ENCODE results near the gene MSMO1.

The MSMO1 gene

GRCh38 chr4:165312506-165312905, 15.0 kb upstream of the MSMO1 start:
- no peaks in the 10 kb centered on the region for H4K20me1 ChIP-seq (ENCODE audit: low read depth, low read length)
- no peak overlapping the region for H3K9ac ChIP-seq (ENCODE audit: low read length)
- no peak overlapping the region for H3K4me3 ChIP-seq (ENCODE audit: insufficient read depth, low read length, poor library complexity, severe bottlenecking)
- H3K4me2 ChIP-seq (ENCODE audit: low read depth, low read length, poor library complexity, severe bottlenecking) = no peak overlapping the region
- H3K27me3 ChIP-seq (ENCODE audit: low read length) = no peaks in the 10 kb centered on the region
- no peak overlapping the region for H2AFZ ChIP-seq (ENCODE audit: low read depth, low read length, severe bottlenecking)
- no peaks in the 10 kb centered on the region for H3K79me2 ChIP-seq (ENCODE audit: insufficient read depth, low read length)
- no peaks in the 10 kb centered on the region for H3F3A ChIP-seq (ENCODE audit: insufficient read depth)
- no peak overlapping the region for H3K27ac ChIP-seq (ENCODE audit: low read depth, low read length)
- H3K9me2 ChIP-seq (replicated peaks; ENCODE audit: insufficient read depth, low read length) = no peaks in the 10 kb centered on the region
- H3K9me3 ChIP-seq (ENCODE audit: insufficient read depth, low read length) = no peaks in the 10 kb centered on the region
- no peak for TF ChIP-seq EZH2phosphoT487 (conservative IDR thresholded peaks at IDR 0.05; ENCODE audit: low read length)
- TF ChIP-seq CTCF (IDR thresholded peaks at IDR 0.05; ENCODE audit: insufficient read depth, low read length, poor library complexity, severe bottlenecking) = no peak
- H3K36me3 ChIP-seq (ENCODE audit: low read length) = peaks cover 14% of the 10 kb centered on the region; the same call in 1 of the 2 replicates

GRCh38 chr4:165319030-165319429, 8.4 kb upstream of the MSMO1 start:
- no peaks in the 10 kb centered on the region for H3K9me2 ChIP-seq (replicated peaks; ENCODE audit: insufficient read depth, low read length)
- no peaks in the 10 kb centered on the region for H3K27me3 ChIP-seq (ENCODE audit: low read length)
- H3K4me3 ChIP-seq (ENCODE audit: insufficient read depth, low read length, poor library complexity, severe bottlenecking) = no peak overlapping the region
- H3K9ac ChIP-seq (ENCODE audit: low read length) = no peak overlapping the region
- peaks cover 2% of the 10 kb centered on the region; the same call in 1 of the 2 replicates for H3K36me3 ChIP-seq (ENCODE audit: low read length)
- no peak overlapping the region for H3K4me2 ChIP-seq (ENCODE audit: low read depth, low read length, poor library complexity, severe bottlenecking)
- no peak overlapping the region for H2AFZ ChIP-seq (ENCODE audit: low read depth, low read length, severe bottlenecking)
- TF ChIP-seq EZH2phosphoT487 (conservative IDR thresholded peaks at IDR 0.05; ENCODE audit: low read length) (no peak), CTCF (IDR thresholded peaks at IDR 0.05; ENCODE audit: insufficient read depth, low read length, poor library complexity, severe bottlenecking) (no peak)
- H3K27ac ChIP-seq (ENCODE audit: low read depth, low read length) = no peak overlapping the region
- no peaks in the 10 kb centered on the region for H3K79me2 ChIP-seq (ENCODE audit: insufficient read depth, low read length)
- no peaks in the 10 kb centered on the region for H3K9me3 ChIP-seq (ENCODE audit: insufficient read depth, low read length)
- no peaks in the 10 kb centered on the region for H4K20me1 ChIP-seq (ENCODE audit: low read depth, low read length)
- H3F3A ChIP-seq (ENCODE audit: insufficient read depth) = 0 out of 2 replicates have a peak, but pooled peaks cover 5% of the 10 kb centered on the region

- no peaks in the 10 kb centered on the region; the same call in 1 of the 2 replicates for H3K36me3 ChIP-seq (ENCODE audit: low read length)
- H4K20me1 ChIP-seq (ENCODE audit: low read depth, low read length) = no peaks in the 10 kb centered on the region
- no peak for TF ChIP-seq CTCF (IDR thresholded peaks at IDR 0.05; ENCODE audit: insufficient read depth, low read length, poor library complexity, severe bottlenecking)
- no peak for TF ChIP-seq EZH2phosphoT487 (conservative IDR thresholded peaks at IDR 0.05; ENCODE audit: low read length)
- H3K27me3 ChIP-seq (ENCODE audit: low read length) = no peaks in the 10 kb centered on the region
- H3K4me2 ChIP-seq (ENCODE audit: low read depth, low read length, poor library complexity, severe bottlenecking) = no peak overlapping the region
- no peak overlapping the region for H3K9ac ChIP-seq (ENCODE audit: low read length)
- no peak overlapping the region for H3K4me3 ChIP-seq (ENCODE audit: insufficient read depth, low read length, poor library complexity, severe bottlenecking)
- no peak overlapping the region for H2AFZ ChIP-seq (ENCODE audit: low read depth, low read length, severe bottlenecking)
- H3K27ac ChIP-seq (ENCODE audit: low read depth, low read length) = no peak overlapping the region
- H3K9me2 ChIP-seq (replicated peaks; ENCODE audit: insufficient read depth, low read length) = no peaks in the 10 kb centered on the region
- H3F3A ChIP-seq (ENCODE audit: insufficient read depth) = 0 out of 2 replicates have a peak, but pooled peaks cover 5% of the 10 kb centered on the region
- no peaks in the 10 kb centered on the region for H3K79me2 ChIP-seq (ENCODE audit: insufficient read depth, low read length)
- no peaks in the 10 kb centered on the region for H3K9me3 ChIP-seq (ENCODE audit: insufficient read depth, low read length)
Measured at GRCh38 chr4:165319509-165319908, 8.0 kb upstream of the MSMO1 start.
